Measurements from ENCODE around the gene CACNG5.
"Not testable (repeated sequence)": the region's sequence is repeated elsewhere in the genome, so short reads cannot be mapped to it uniquely, and the experiment has no call there.

CACNG5 gene

DNA sequence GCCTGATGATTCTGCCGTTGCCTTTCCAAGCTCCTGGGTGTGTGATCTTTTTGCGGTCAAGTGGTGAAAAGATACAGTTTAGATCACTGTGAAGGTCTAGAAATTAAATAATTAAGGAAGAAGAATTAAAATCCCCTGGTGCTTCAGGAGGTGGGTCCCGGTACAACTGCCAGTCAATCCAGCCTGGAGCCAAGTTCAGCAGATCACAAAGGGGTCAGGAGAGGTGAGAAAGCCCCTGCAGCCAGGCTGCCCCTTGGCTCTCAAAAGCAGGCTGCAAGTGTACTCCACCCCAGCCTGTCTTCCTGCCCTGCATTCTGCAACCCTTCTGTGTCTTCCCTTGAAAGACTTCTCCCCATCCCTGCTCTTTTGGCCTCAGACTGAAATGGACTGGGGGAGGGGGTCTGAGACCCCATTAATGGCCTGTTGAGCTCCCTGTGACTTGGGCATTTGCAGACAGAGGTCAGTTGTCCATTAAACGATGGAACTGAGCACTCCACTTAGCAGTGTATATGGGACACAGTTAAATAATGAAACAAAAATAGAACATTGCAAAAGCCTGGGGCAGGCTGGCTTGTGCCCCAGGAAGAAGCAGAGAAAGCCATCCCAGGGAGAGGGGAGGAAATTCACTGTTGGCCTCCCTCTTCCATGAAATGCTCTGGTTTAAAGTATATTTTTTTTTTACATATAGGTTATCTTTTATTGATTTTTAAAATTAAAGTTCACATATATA, 15.1 kb downstream of the CACNG5 start:
- DNase-seq (ENCODE audit: low spot score) = no peak

DNA sequence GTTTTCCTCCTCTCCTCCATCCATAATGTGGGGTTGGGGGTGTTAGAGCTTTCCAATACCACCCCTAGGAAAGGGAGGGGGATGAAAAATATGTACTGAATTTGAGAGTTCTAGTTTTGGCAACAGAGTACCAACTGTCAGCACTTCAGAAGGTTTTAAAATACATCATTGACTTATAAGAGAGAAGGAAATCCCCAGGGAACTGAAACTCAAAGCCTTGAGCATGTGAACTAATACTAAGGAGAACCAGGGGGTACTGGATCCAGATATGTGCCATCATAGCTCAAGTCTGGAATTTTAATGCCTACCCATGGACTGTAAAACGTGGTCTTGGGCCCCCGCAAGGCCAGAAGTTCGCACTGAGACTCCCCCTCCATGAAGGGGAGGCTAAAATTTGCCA, 15.8 kb downstream of the CACNG5 start:
- no peak for DNase-seq (ENCODE audit: low spot score)

DNA sequence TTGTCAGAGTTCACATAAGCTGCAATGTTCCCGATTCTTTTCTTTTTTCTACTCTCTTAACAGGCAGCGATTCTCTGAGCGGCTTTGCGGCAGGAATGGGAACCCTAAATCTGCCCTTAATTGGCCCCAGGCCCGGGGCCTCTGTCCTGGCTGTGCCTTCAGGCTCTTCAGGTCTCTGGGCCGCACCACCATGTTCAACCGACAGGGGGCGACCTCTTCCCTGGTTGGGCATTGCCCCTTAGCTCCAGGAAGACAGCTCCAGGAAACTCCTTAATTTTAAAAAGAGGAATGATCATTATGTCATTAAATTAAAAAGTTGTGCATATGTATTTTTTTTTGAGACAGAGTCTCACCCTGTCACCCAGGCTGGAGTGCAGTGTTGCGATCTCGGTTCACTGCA, 20.3 kb downstream of the CACNG5 start:
- DNase-seq (ENCODE audit: low spot score) = no peak

DNA sequence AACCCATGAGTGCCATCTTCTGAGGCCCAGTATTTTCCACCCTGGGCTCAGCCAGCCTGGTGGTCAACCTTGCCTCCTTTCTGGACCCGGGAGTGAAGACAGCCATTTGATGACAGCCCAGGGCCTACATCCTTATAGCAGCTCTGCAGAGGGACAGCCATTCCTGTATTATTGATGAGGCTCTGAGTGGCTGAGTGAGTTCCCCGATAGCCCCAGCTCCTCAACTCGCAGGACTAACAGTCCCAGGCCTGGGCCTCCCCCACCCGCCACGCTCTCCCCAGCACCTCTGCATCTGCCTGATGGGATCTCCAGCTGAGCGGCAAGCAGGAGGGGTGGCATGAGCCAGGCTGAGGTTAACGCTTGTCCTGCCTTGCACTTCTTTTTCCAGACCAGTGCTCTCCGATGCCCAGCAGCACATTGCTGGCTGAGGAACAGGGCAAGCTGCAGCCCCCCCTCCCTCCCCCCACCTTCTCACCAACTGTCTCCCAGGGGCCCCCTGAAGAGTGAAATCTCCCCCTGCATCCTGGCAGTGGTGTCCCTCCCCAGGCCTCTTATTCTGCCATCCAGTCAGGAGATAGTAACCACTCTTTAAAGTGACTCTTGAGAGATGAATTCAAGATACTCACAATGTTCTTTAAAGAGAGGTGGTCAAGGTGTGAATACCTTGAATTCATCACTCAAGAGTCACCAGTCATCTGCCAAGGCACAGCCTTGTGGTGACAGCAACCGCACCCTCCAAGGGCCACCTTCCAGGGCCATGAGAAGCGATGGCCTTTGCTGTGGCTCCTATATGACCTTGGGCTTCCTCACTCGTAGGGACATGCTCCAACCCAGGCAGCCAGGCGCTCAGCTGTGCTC, 23.5 kb downstream of the CACNG5 start:
- DNase-seq (ENCODE audit: low spot score) = no peak

DNA sequence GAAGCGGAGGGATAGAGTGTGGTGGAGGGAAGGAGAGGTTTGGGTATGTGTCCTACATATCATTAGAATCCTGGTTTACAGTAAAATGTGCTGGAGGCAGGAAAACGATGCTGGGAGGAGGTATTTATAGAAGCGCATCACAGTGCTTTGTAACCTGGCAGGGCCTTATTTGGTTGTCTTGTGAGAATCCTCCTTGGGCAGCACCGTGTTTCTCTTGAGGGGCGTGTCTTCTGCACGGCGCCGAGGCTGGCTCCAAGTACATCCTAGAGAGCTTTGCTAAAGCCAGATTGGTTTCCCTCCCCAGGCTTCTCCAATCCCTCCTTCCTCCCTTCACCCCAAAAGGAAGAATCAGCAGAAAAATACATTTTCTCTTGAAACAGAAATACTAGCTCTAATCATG, 24.4 kb downstream of the CACNG5 start:
- no peak for DNase-seq (ENCODE audit: low spot score)

DNA sequence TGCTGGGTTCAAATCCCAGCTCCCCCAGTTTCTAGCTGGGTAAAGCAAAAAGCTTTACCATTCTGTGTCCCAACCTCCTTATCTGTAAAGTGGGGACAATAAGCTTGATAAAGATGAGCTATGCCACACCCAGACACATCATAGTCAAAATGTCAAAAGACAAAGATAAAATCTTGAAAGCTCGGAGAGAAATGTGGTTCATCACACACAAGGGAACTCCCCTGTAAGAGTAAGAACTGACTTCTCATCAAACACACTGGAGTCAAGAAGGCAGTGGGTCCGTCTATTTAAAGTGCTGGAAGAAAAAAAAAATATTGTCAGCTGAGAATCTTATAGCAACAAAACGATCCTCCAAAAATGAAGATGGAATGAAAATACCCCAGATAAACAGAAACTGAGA, 25.3 kb downstream of the CACNG5 start:
- no peak for DNase-seq (ENCODE audit: low spot score)

DNA sequence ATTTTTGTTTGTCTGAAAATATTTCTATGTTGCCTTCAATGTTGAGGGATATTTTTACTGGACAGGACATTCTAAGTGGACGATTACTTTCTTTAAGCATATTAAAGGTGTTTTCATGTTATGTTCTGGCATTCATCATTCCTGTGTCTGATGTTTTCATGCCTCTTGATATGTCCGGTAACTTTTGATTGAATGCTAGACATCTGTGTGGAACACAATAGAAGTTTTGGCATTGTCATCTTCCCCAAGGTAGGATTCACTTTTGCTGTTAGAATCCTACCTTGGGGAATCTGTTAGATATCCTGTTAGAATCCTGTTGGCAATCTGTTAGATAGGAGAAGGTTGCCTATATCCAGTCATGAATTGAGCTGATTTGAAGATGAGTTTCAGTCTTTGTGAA, 28.9 kb downstream of the CACNG5 start:
- no peak for DNase-seq (ENCODE audit: low spot score)

DNA sequence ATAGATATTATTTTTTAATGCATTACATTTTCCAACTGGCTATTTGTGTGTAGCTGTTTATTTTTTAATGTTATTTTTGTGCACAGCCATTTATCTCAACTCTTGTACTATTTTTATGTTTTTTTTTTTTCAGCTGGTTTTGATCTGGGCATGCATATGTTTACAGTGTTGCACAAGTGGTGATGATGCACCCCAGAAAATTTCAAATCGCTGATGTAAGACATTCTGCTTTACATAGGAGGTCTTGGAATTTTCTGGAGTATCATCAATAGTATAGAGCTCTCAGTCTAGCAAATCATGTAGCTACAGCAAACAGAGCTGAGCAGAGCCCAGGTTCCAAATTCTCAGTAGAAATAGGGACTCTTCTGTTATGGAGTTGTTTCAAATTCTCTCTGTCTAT, 30.2 kb downstream of the CACNG5 start:
- DNase-seq (ENCODE audit: low spot score) = no peak

DNA sequence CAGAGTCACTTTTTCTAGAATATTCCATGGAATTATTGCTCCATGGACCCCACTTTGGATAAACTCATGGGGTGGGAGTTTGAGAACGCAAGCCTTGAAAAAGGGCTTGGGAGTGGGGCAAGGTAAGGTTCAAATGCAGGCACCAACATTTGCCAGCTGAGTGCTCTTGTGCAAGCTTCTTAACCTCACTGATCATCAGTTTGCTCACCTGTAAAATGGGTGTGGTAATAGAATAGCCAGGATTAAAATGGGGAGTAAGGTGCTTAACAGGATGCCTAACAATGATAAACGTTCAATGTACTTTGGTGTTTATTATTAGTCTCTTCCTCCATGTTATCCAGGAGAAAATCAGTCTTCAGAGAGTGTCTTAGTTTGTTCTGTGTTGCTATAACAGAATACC, 39.0 kb downstream of the CACNG5 start:
- no peak for DNase-seq (ENCODE audit: low spot score)

DNA sequence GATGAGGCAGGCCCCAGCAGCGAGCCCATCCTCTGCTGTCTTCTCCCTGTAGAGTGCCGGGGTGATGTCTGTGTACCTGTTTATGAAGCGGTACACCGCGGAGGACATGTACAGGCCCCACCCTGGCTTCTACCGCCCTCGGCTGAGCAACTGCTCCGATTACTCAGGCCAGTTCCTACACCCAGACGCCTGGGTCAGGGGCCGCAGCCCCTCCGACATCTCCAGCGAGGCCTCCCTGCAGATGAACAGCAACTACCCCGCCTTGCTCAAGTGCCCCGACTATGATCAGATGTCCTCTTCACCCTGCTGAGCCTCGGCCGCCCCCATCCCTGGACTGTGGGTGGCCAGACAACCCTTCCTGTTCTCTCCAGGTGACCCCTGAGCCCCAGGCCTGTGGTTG, 50.0 kb downstream of the CACNG5 start:
- no peak for DNase-seq (ENCODE audit: low spot score)

DNA sequence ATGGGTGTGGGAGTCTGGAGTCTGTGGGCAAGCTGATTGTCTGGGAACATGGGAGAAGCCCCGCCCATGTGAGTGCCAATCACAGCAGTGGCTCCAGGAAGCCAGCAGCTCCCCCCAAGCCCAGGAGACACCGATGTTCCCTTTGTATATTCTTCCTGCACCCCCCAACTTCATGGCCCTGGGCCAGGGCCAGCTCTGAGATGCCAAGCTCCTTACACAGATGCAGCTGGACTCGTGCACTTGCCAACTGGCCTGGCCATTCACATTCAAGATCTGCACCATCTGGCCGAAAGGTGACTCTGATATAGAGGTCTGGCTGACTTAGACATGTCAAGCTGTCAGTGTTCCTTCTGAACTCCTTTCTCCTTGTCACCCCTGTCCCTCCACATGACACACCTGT, 50.5 kb downstream of the CACNG5 start:
- DNase-seq (ENCODE audit: low spot score) = peak; percentile 31

DNA sequence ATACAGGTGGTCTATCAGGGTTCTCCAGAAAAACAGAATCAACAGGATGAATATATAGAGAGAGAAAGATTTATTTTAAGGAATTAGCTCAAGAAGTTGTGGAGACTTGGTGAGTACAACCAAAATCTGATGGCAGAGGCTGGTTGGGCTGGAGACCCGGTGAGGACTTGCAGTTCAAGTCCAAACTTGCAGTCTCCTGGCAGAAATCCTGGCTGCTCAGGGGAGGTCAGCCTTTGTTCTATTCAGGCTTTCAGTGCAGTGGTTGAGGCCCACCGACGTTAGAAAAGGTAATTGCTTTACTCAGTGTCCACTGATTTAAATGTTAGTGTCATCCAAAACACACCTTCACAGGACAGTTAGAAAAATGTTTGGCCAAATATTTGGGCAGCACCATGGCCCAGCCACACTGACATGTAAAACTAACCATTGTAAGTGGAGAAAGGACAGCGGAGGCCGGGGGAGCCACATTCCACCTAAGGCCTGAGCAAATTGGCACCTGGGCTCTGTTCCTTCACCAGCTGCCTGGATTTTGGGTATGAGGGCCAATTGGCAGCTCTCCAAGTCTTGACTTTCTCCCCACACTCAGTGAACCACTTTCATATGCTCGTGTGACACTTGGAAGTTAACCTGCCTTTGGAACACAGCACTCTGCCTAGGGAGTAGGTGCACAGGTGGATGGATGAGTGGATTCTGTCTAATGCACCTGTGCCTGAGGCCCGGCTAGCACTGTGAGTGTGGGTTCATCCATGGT, 54.7 kb downstream of the CACNG5 start:
- DNase-seq (ENCODE audit: low spot score) = no peak

DNA sequence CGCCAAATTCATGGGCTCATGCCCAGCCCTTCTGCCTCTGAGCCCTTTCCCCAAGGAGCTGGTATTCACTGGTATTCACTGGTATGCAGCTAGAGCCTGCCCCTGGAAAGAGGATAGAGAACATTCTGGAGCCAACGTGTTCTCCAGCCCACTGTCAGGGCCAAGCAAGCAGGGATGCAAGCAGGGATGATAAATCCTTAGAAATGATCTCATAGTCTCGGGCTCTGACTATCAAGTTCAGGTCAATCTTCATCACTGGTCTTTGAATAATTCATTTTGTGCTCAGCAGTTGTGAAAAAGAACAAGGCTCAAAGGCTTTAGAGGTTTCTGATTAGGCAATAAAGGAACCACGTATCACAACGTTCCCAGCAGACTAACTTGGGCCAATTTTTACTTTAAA, 57.3 kb downstream of the CACNG5 start:
- no peak for DNase-seq (ENCODE audit: low spot score)

DNA sequence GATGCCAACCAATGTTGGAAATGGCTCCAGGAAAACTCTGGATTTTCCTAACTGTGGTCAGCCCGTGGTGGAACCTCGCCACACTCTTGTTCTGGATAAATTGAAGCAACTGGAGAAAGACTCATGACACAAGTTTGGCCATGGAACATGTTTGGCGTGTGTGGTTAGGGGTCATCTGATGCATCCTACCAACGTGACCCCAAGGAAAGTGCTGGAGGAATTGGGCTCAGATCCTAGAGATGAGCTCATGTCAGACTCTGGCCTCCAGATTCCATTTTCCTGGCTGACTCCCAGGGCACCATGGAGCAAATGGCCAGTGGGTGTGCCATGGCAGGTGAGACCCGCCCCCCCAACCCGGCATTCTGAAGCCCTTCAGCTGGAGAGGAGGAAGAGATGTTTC, 58.5 kb downstream of the CACNG5 start:
- DNase-seq (ENCODE audit: low spot score) = no peak

DNA sequence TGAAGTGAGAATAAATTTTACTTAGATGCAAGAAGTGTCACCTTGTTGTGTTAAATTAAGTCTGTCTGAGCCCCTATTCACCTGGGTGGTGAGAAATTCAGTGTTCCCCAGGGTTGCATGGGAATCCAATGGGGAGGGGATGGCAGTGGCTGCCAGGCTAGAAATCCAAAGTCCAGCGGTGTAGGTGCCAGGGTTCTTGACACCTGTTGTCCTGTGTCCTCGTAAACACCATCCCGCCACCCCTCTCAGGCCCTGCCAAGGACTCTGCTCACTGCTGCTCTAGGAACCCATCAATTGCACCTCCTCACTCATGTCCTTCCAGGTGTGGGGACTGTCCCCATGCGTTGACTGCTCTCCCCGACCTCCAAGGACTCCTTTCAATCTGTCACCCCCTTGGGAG, 58.9 kb downstream of the CACNG5 start:
- no peak for DNase-seq (ENCODE audit: low spot score)

DNA sequence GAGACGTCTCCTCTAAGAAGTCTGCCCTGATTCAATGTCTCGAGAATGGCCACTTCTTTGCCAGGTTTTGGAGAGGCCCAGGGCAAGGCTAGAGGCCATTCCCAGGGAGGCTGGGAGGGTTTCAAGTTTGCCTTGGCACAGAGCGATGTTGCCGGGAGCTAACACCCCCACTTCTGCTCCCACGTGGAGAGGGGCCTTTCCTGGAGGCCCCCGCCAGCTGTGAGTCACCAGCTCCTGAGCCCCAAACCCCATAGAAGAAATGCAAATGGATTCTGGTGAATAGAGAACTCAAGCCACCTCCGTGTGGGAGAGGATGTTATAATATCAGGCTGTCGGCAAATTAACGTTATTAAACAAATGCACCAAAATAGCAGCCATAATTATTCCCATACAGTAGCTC, 62.2 kb downstream of the CACNG5 start:
- DNase-seq (ENCODE audit: low spot score) = no peak

DNA sequence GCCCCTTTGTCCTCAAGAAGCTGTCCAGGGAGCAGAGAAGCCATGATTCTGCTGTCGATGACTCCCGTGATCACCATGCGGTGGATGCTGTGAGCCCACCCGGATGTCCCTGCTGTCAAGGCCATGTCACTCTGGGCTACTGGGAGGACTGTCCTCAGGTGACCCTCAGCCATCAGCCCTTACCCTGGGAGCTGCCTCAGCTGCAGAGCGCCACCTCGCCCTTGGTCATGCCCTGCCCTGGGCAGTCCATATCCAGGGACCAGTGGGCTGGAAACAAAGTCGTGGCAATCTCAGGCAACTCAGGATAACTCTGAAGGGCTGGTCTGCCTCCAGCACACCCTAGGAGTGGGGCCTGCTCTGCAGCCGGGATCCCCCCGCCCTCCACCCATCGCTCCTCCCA, 63.6 kb downstream of the CACNG5 start:
- DNase-seq (ENCODE audit: low spot score) = no peak

DNA sequence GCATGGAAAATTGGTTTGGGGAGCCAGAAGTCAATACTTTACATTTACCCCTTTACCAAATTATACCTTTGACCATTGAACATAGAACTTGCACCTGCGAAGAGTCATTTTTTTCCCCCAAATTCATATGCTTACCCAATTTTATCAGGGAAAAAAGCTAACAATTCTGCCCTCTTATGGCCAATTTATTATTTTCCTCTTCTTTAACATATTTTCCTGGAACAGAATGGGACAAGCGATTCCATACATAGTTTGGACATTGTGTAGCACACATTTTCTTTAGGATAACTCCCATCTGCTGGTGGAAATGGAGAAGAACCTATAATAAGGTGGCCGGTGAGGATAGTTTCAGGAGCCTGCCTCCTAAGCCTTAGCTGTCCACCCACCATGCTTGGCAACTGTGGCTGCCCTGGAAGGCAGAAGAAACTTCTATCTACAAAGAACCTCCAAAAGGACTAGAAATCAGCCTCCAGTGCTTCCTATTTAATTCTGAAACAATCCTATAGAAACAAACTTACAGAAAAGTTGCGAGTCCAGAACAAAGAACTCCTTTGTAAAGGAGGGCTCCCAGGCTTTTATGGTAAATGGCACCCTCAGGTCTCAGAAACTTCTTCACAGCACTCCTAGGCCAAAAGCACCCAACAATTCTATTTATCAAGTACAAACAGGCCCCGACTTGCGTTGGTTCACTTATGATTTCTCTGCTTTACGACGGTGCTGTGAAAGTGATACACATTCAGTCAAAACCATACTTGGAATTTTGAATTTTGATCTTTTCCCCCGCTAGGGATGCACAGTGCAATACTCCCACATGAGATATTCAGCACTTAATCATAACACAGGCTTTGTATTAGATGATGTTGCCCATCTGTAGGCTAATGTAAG, 65.5 kb downstream of the CACNG5 start:
- peak; percentile 47 for DNase-seq (ENCODE audit: low spot score)

DNA sequence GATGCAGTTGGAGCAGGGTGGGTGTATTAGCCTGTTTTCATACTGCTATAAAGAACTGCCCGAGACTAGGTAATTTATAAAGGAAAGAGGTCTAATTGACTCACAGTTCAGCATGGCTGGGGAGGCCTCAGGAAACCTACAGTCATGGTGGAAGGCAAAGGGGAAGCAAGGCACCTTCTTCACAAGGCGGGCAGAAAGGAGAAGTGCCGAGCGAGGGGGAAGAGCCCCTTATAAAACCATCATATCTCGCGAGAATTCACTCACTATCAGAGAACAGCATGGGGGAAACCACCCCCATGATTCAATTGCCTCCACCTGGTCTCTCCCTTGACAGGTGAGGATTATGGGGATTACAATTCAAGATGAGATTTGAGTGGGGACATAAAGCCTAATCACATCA, 68.4 kb downstream of the CACNG5 start:
- DNase-seq (ENCODE audit: low spot score) = not testable (repeated sequence)

DNA sequence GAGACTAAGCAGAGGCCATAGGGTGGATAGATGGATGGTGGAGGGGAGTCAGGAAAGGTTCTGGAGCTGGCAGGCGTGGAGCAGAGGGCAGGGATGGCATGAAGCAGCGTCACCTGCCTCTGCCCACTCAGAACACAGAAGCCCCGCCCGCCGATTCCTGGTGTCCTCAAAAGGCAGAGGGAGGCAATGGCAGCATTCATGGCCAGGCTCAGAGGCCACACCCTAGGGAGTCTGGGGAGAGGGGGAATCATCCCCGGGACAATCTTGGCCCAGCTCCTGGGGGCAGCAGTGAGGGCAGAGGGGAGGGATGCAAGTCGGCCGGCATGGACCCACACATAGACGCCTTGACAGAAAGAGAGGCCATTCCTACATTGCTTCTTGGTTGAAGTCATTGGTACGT, 68.9 kb downstream of the CACNG5 start:
- DNase-seq (ENCODE audit: low spot score) = no peak

DNA sequence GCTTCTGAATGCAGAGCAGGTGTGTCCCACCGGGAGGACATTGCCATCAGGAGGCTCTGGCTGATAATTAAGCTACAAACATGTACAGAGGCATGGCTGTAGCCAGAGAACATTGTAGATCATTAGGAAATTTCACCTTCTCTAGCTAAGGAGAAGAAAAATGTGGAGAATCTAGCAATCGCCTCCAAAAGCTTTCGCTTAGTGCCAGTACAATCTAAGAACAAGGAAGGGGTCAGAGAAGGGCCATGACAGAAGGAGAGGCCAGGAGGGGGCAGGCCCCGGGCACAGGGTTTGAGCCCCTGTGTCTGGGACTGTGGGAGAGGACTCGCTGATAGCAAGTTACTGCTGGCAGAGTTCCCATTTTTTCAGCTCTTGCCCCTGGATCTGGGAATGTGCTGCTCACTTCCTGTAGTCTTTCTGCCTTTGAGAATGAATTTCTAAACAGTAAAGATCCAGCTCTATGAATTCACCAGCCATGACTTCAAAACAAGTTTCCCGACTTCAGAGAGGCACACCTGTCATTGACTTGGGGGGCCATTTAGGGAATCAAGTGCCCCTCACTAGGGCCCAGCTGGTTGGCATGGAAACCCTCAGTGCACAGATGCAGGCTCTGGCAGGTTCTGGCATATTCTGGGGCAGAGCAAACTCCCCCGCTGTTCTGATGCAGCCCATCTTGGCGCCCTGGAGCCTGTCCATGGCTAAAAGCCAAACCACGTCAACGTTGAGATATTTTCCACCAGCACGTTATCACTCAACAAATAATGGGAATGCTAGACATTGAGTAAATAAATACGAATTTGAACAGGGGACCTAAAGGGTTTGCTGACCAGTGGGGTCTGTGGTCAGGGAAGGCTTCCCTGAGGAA, 70.1 kb downstream of the CACNG5 start:
- no peak for DNase-seq (ENCODE audit: low spot score)
